Activated CD4-positive, alpha-beta T cell treated with anti-CD3 and anti-CD28 coated beads for 36 hours (primary cell): Measurements from ENCODE around the gene HNRNPUL1. TPM values are rescaled to one million over a fixed set of nuclear protein-coding genes. Genes with fewer than 3 reads are reported as not detected.
A peak's percentile ranks its signal among the peaks of the same experiment; 100 is the strongest.
"Not testable (repeated sequence)": the region's sequence is repeated elsewhere in the genome, so short reads cannot be mapped to it uniquely, and the experiment has no call there.

Experiments used
- ATAC-seq: fragments of 200-7000 bp; cut with Tn5 transposase; one replicate; pipeline ENCODE4 v1.10.0; 2021; ENCODE audit warnings: mild to moderate bottlenecking, moderate library complexity
- CTCF ChIA-PET: fragments of 350-600 bp; sonication (Branson Sonifier 250); formaldehyde crosslinking; loops from one replicate; lab custom pipeline; 2021; ENCODE audit warnings: antibody characterized with exemption; lab: Charles Lee
- POLR2A ChIA-PET: fragments of 350-600 bp; sonication (Branson Sonifier 250); formaldehyde crosslinking; loops from one replicate; lab custom pipeline; 2021; ENCODE audit warnings: antibody characterized with exemption, inconsistent platforms; lab: Charles Lee
- DNase-seq: peaks from one replicate; pipeline ENCODE4 v3.0.0-alpha.2; 2020
- H3K27ac Mint-ChIP-seq: one replicate; pipeline ENCODE4 v1.8.0; 2021; ENCODE audit warnings: mixed read lengths
- H3K27me3 Mint-ChIP-seq: one replicate; pipeline ENCODE4 v1.8.0; 2021; ENCODE audit warnings: mixed read lengths
- H3K36me3 Mint-ChIP-seq: one replicate; pipeline ENCODE4 v1.8.0; 2021; ENCODE audit warnings: low read depth, mixed read lengths
- H3K4me1 Mint-ChIP-seq: one replicate; pipeline ENCODE4 v1.8.0; 2021; ENCODE audit warnings: mixed read lengths
- H3K4me3 Mint-ChIP-seq: one replicate; pipeline ENCODE4 v1.8.0; 2021; ENCODE audit warnings: mild to moderate bottlenecking, moderate library complexity, mixed read lengths
- H3K9me3 Mint-ChIP-seq: one replicate; pipeline ENCODE4 v1.8.0; 2021; ENCODE audit warnings: low read depth, mixed read lengths
- intact Hi-C, 2 experiments: fragments of 100-400 bp; cut with DNase I in 1 of 2; cut with micrococcal nuclease in 1 of 2; formaldehyde crosslinking; loops; one replicate each; pipeline versions ENCODE4 v1.14.2 to v1.15.1; 2022 to 2024; cut with DNase I, micrococcal nuclease
- total RNA-seq, 2 experiments: library from RNA; stranded (reverse); gene quantifications; one replicate each; pipeline ENCODE4 v1.2.3, GENCODE V29; 2021

Gene HNRNPUL1
- total RNA-seq, 2 experiments from 2014 or later, result 263 to 312 TPM

DNA sequence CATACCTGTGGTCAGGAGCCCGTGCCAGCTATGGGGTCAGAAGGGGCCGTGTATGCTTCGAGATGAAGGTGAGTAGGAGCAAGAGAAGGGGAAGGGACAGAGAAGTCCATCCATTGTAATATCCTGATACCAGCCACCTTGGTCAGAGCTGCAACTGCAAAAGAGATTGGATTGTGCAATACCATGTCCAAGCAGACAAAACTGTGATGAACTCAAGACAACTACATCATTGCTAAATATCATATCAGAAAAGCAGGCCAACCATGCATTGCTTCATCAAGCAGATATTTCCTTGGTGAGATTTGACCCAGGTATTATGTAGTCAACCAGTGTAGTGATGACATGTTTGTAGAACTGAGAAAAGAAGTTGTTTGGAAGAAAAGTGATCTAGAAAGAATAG is 12.1 kb downstream of the HNRNPUL1 start:
- POLR2A ChIA-PET, result no interaction called here
- no peak for ATAC-seq
- H3K36me3 Mint-ChIP-seq, result peaks cover 80% of the 10 kb centered on the region

DNA sequence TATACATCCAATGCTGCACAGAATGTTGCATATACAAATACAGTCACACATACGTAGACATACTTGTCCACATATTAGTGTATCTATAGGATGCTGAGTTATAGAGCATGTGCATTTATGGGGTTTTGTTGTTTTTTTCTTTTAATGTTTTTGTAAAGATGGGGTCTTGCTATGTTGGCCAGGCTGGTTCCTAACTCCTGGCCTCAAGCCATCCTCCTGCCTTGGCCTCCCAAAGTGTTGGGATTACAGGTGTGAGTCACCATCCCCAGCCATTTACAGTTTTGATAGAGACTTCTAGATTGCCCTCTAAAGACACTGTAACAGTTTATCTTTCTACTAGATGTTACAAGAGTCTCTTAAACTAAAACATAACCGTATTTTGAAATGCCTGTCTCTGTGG is 14.3 kb downstream of the HNRNPUL1 start:
- Mint-ChIP-seq H3K27ac (no peak overlapping the region), H3K36me3 (peaks cover 73% of the 10 kb centered on the region), H3K9me3 (no peaks in the 10 kb centered on the region), H3K27me3 (no peaks in the 10 kb centered on the region), H3K4me1 (no peaks in the 10 kb centered on the region), H3K4me3 (no peak overlapping the region)
- no peak for ATAC-seq
- no peak for DNase-seq
- intact Hi-C loops, result no loop called here
- CTCF ChIA-PET, result interaction anchor here (1.3 kb wide), 1 partner anchor 31 kb away, joined by 4 read pairs; no protein-coding TSS in a partner anchor
- POLR2A ChIA-PET, result no interaction called here

More for the DNA sequence above, 12.1 kb downstream of the HNRNPUL1 start:
- DNase-seq, result no peak
- no peak overlapping the region for H3K4me3 Mint-ChIP-seq
- H3K4me1 Mint-ChIP-seq, result no peaks in the 10 kb centered on the region
- intact Hi-C loops, result no loop called here
- no peaks in the 10 kb centered on the region for H3K9me3 Mint-ChIP-seq
- peak overlapping the region; percentile 4 for H3K27ac Mint-ChIP-seq
- no peaks in the 10 kb centered on the region for H3K27me3 Mint-ChIP-seq
- CTCF ChIA-PET, result no interaction called here

DNA sequence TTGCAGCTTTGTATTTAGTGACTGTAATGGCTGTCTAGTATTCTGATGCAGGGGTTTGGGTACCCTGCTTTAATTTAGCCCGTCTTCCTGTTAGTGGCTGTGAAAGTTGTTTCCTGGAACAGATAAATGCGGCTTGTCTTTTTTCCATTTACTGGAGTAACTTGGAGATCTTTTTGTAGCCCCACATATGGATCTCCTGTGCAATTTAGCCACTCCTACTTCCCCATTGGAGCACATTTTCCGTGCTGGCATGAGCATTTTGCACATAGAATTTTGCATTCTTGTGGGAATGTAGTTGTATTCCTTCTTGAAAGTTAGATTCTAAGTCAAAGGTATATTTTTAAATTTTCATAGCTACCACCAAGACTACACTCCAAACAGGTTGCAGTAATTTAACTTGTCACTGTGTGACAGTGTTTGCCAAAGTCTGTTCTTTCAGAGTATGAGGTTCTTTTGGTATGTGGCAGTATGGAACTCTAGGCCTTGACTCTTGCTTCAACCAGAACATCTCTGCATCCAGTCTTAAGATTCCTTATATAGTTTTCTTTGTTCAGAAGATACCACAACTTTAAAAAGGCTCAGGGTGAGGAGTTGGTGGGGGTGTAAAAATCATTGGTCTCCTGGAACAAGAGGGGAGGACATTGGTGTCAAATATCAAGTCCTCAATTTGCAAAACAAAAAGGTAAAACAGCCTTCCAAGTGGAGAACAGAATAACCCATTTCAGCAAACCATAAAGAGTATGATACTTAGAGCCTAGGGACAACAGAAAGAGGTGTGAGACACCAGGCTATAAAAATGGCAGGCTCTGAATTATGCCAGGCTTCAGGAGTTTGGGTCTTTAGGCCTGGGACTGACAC is 24.7 kb downstream of the HNRNPUL1 start:
- Mint-ChIP-seq H3K27me3 (no peaks in the 10 kb centered on the region), H3K36me3 (peaks cover 59% of the 10 kb centered on the region)
- intact Hi-C loops, result no loop called here

DNA sequence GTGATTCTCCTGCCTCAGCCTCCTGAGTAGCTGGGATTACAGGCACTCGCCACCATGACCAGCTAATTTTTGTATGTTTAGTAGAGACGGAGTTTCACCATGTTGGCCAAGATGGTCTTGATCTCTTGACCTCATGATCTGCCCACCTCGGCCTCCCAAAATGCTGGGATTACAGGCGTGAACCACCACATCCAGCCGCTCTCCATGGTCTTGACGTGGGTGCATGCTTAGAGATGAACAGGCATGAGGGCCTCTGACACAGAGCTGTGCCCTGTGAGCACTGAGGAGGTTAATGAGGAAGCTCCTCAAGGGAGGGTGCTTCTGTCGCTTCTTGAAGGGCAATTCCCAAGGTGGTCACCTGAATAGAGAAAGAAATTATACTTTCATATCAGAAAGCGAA is 25.6 kb downstream of the HNRNPUL1 start:
- H3K4me1 Mint-ChIP-seq, H3K27ac Mint-ChIP-seq, CTCF ChIA-PET, ATAC-seq, H3K27me3 Mint-ChIP-seq, intact Hi-C loops, DNase-seq, H3K4me3 Mint-ChIP-seq, H3K9me3 Mint-ChIP-seq: not testable (repeated sequence)
- H3K36me3 Mint-ChIP-seq, result peaks cover 60% of the 10 kb centered on the region
- POLR2A ChIA-PET, result interaction anchor here (0.6 kb wide), 1 partner anchor 91 kb away, joined by 6 read pairs; no protein-coding TSS in a partner anchor

More for the DNA sequence above, 24.7 kb downstream of the HNRNPUL1 start:
- no peak for DNase-seq
- no peaks in the 10 kb centered on the region for H3K4me1 Mint-ChIP-seq
- no peak overlapping the region for H3K27ac Mint-ChIP-seq
- ChIA-PET POLR2A (interaction anchor here (0.6 kb wide), 1 partner anchor 92 kb away, joined by 6 read pairs; no protein-coding TSS in a partner anchor), CTCF (interaction anchor here (0.8 to 1.5 kb wide), 2 partner anchors 14 to 20 kb away, joined by 3 to 5 read pairs; no protein-coding TSS in a partner anchor)
- ATAC-seq, result no peak
- no peaks in the 10 kb centered on the region for H3K9me3 Mint-ChIP-seq
- no peak overlapping the region for H3K4me3 Mint-ChIP-seq

DNA sequence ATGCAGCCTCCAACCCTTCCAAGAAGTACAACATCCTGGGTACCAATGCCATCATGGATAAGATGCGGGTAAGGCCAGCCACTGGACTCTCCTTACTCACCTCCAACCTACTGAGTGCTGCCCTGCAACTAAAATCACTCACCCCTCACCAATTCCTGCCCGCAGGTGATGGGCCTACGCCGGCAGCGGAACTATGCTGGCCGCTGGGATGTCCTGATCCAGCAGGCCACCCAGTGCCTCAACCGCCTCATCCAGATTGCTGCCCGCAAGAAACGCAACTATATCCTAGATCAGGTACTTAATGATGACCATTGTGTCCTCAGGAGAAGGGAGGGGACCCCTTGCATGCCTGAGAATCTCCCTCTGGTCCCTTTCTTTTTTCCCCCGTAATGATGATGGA is 30.2 kb downstream of the HNRNPUL1 start:
- POLR2A ChIA-PET, result interaction anchor here (0.6 kb wide), 1 partner anchor 265 kb away, joined by 4 read pairs; no protein-coding TSS in a partner anchor

GRCh38 chr19:41295499-41295898 is 31.3 kb downstream of the HNRNPUL1 start:
- Mint-ChIP-seq H3K36me3 (peaks cover 82% of the 10 kb centered on the region), H3K27me3 (no peaks in the 10 kb centered on the region), H3K4me3 (no peak overlapping the region), H3K4me1 (peaks cover 62% of the 10 kb centered on the region), H3K9me3 (no peaks in the 10 kb centered on the region), H3K27ac (peak overlapping the region; percentile 44)
- ChIA-PET CTCF (interaction anchor here (1.0 to 1.2 kb wide), 2 partner anchors 13 to 18 kb away, joined by 3 read pairs; no protein-coding TSS in a partner anchor), POLR2A (interaction anchor here (0.6 to 2.2 kb wide), 2 partner anchors 13 to 129 kb away, joined by 3 to 4 read pairs; no protein-coding TSS in a partner anchor)
- DNase-seq (no peak), ATAC-seq (no peak)
- intact Hi-C loops, result no loop called here

More for the DNA sequence above, 30.2 kb downstream of the HNRNPUL1 start:
- H3K4me1 Mint-ChIP-seq, result peaks cover 51% of the 10 kb centered on the region
- H3K27me3 Mint-ChIP-seq, result no peaks in the 10 kb centered on the region
- DNase-seq, result no peak
- CTCF ChIA-PET, result interaction anchor here (1.0 to 1.3 kb wide), 4 partner anchors 14 to 303 kb away, joined by 3 read pairs; no protein-coding TSS in a partner anchor
- peaks cover 75% of the 10 kb centered on the region for H3K36me3 Mint-ChIP-seq
- no peaks in the 10 kb centered on the region for H3K9me3 Mint-ChIP-seq
- intact Hi-C loops, result no loop called here
- no peak overlapping the region for H3K4me3 Mint-ChIP-seq
- ATAC-seq, result no peak
- no peak overlapping the region for H3K27ac Mint-ChIP-seq

GRCh38 chr19:41296433-41296871 is 32.3 kb downstream of the HNRNPUL1 start:
- ChIA-PET CTCF (interaction anchor here (5.4 kb wide), 1 partner anchor 12 kb away, joined by 36 read pairs; no protein-coding TSS in a partner anchor), POLR2A (interaction anchor here (2.1 to 2.2 kb wide), 2 partner anchors 12 to 33 kb away, joined by 4 to 8 read pairs; partner anchors contain the start of gene HNRNPUL1)
- DNase-seq, result no peak
- Mint-ChIP-seq H3K27ac (peak overlapping the region; percentile 71), H3K36me3 (peaks cover 86% of the 10 kb centered on the region), H3K4me1 (peaks cover 71% of the 10 kb centered on the region), H3K27me3 (no peaks in the 10 kb centered on the region), H3K9me3 (no peaks in the 10 kb centered on the region), H3K4me3 (no peak overlapping the region)
- intact Hi-C loops, result no loop called here
- no peak for ATAC-seq

- intact Hi-C loops, result no loop called here
- no peaks in the 10 kb centered on the region for H3K27me3 Mint-ChIP-seq
- ATAC-seq (peak; percentile 37), DNase-seq (no peak)
- H3K4me3 Mint-ChIP-seq, result no peak overlapping the region
- CTCF ChIA-PET, result interaction anchor here (0.7 to 5.4 kb wide), 3 partner anchors 11 to 171 kb away, joined by 3 to 36 read pairs (median 3); no protein-coding TSS in a partner anchor
- POLR2A ChIA-PET, result interaction anchor here (2.1 to 2.2 kb wide), 2 partner anchors 10 to 34 kb away, joined by 4 to 8 read pairs; partner anchors contain the start of gene HNRNPUL1
- peaks cover 83% of the 10 kb centered on the region for H3K36me3 Mint-ChIP-seq
- H3K4me1 Mint-ChIP-seq, result peaks cover 84% of the 10 kb centered on the region
- H3K27ac Mint-ChIP-seq, result peak overlapping the region; percentile 68
- no peaks in the 10 kb centered on the region for H3K9me3 Mint-ChIP-seq
These were observed 33.6 kb downstream of the HNRNPUL1 start for GRCh38 chr19:41297628-41298347.

- ChIA-PET CTCF (interaction anchor here (0.7 to 5.4 kb wide), 4 partner anchors 10 to 172 kb away, joined by 3 to 36 read pairs (median 4); no protein-coding TSS in a partner anchor), POLR2A (interaction anchor here (2.1 kb wide), 1 partner anchor 35 kb away, joined by 8 read pairs; the partner anchor contains the start of gene HNRNPUL1)
- intact Hi-C loops, result no loop called here
- H3K36me3 Mint-ChIP-seq, result peaks cover 84% of the 10 kb centered on the region
- H3K4me1 Mint-ChIP-seq, result peaks cover 91% of the 10 kb centered on the region
- no peak for ATAC-seq
- DNase-seq, result no peak
- peak overlapping the region; percentile 68 for H3K27ac Mint-ChIP-seq
- no peaks in the 10 kb centered on the region for H3K9me3 Mint-ChIP-seq
- H3K27me3 Mint-ChIP-seq, result no peaks in the 10 kb centered on the region
- H3K4me3 Mint-ChIP-seq, result no peak overlapping the region
These were observed 34.3 kb downstream of the HNRNPUL1 start for GRCh38 chr19:41298348-41298964.

- ATAC-seq (no peak), DNase-seq (no peak)
- no peaks in the 10 kb centered on the region for H3K9me3 Mint-ChIP-seq
- H3K27me3 Mint-ChIP-seq, result no peaks in the 10 kb centered on the region
- intact Hi-C loops, result no loop called here
- peak overlapping the region; percentile 55 for H3K27ac Mint-ChIP-seq
- CTCF ChIA-PET, result interaction anchor here (1.1 to 5.4 kb wide), 2 partner anchors 9 to 17 kb away, joined by 4 to 36 read pairs; no protein-coding TSS in a partner anchor
- H3K4me3 Mint-ChIP-seq, result no peak overlapping the region
- POLR2A ChIA-PET, result no interaction called here
- H3K36me3 Mint-ChIP-seq, result peaks cover 80% of the 10 kb centered on the region
- peaks cover 99% of the 10 kb centered on the region for H3K4me1 Mint-ChIP-seq
These were observed 35.0 kb downstream of the HNRNPUL1 start for GRCh38 chr19:41299046-41299754.
